Mononuclear cell (primary cell): Measurements from ENCODE around the gene HOTAIR. TPM values are rescaled to one million over a fixed set of nuclear protein-coding genes. Genes with fewer than 3 reads are reported as not detected.

ENCODE experiments used
- H3K27me3 ChIP-seq: 2 replicates; pipeline ENCODE4 v1.6.0; 2011; ENCODE audit warnings: low read length, control low read depth; ENCODE audit not compliant: insufficient read depth
- H3K4me1 ChIP-seq: 2 replicates; pipeline ENCODE4 v1.5.1; 2011; ENCODE audit warnings: mild to moderate bottlenecking, low read length, control low read depth; ENCODE audit not compliant: insufficient read depth
- H3K4me3 ChIP-seq: 2 replicates; pipeline ENCODE4 v1.5.1; 2011; ENCODE audit warnings: mild to moderate bottlenecking, low read length, moderate library complexity
- H3K9me3 ChIP-seq: 2 replicates; pipeline ENCODE4 v1.5.1; 2011; ENCODE audit warnings: low read depth, mild to moderate bottlenecking, control low read depth, low read length
- total RNA-seq: library from RNA; depleted of rRNA; stranded (reverse); fragments of >200 nt; gene quantifications from one replicate; pipeline ENCODE4 v1.2.3, GENCODE V29; 2012

Gene HOTAIR
- total RNA-seq, 1 donor, result not detected

DNA sequence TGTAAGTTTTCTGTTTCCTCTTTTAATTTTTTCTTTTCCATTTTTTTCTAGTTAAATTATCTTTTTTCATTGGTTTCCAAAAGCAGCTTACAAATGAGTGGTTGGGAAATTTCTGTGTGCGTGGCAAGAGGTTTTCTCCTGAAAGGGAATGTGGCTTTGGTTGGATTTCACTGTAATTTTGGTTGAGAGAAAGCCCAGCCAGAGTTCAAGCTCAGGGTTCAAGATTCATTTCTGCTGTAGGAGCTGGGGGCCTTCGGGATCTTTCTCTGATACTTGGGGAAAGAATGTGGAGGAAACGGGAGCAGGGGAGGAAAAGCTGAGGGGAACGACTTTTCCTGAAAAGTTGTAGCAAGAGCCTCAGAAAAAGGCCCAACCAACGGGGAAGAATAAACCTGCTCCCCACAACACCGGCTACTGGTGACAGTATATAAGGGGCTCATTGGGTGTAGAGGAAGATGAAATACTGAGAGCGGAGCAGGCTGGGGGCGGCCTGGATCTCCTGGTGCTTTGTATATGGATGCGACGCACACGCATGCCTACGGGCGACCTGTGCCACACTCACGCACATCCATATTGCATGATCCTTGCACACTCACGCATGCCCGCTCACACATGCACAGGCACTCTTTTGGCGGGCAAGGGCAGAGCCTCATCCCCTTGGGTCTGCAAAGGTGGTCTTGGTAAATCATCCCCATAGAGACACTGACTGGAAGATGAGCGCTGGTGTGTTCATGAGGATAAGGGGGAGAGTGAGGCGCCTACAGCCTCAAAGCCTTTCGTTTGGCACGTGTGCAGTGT is 12.1 kb upstream of the HOTAIR start:
- Histone ChIP-seq H3K27me3 (peaks cover 96% of the 10 kb centered on the region), H3K9me3 (no peaks in the 10 kb centered on the region), H3K4me1 (peaks cover 34% of the 10 kb centered on the region), H3K4me3 (no peak overlapping the region)

DNA sequence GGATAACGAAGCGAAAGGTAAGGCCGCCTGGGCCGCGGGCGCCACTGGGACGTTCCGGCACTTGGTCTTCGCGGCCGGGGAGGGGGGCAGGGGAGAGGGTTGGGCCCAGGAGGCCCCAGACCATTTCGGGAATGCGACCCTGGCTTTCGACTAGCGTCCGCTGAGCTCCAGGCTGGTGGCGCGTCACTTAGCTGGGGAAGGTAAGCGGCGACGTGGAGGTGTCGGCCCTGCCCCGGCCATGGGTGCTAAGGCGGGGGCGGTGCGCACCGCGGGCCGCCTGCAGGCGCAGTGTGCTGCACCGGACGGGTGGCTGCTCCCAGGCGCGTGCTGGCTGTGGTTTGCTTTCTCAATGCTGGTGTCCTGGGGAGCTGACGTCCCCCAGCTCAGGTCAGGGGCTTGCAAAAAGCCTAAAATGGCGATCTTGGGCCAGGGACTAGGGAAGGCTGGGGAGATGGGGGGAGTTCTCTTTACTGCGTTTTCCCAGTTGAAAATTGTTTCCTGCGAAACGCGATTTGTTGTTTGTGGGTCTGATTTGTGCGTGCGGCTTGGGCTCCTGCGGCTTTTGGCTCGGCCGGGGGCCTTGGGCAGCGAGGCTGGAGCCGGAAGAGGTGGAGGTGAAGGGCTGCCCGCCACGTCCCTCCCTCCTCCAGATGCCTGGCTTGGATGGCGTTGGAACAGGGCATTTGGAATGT is 11.4 kb upstream of the HOTAIR start:
- Histone ChIP-seq H3K4me1 (peaks cover 34% of the 10 kb centered on the region), H3K9me3 (no peaks in the 10 kb centered on the region), H3K4me3 (no peak overlapping the region), H3K27me3 (peaks cover 96% of the 10 kb centered on the region)

DNA sequence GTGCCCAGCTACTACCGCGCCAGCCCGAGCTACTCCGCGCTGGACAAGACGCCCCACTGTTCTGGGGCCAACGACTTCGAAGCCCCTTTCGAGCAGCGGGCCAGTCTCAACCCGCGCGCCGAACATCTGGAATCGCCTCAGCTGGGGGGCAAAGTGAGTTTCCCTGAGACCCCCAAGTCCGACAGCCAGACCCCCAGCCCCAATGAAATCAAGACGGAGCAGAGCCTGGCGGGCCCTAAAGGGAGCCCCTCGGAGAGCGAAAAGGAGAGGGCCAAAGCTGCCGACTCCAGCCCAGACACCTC is 10.9 kb upstream of the HOTAIR start:
- peaks cover 96% of the 10 kb centered on the region for H3K27me3 ChIP-seq
- no peak overlapping the region for H3K4me3 ChIP-seq
- no peaks in the 10 kb centered on the region for H3K9me3 ChIP-seq
- peaks cover 34% of the 10 kb centered on the region for H3K4me1 ChIP-seq

DNA sequence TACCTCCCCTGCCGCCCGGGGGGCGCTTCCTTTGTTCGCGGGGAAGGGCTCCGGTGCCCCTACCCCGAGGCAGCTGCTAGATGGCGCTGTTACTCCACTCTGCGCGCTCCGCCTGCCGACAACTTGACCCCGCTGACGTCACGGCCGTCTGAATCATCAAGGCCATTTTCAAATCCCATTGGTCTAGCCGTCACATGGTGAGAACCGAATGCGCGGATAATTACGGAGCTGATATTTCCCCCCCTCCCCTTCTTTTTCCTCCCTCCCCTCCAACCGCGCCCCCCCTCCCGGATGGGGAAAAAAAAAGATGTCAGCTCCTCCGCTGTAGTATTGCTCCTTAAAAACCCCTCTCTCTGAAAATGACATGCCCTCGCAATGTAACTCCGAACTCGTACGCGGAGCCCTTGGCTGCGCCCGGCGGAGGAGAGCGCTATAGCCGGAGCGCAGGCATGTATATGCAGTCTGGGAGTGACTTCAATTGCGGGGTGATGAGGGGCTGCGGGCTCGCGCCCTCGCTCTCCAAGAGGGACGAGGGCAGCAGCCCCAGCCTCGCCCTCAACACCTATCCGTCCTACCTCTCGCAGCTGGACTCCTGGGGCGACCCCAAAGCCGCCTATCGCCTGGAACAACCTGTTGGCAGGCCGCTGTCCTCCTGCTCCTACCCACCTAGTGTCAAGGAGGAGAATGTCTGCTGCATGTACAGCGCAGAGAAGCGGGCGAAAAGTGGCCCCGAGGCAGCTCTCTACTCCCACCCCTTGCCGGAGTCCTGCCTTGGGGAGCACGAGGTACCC is 10.3 kb upstream of the HOTAIR start, which contains the start of gene HOXC10:
Gene HOXC10, plus strand, starts transcription at position 246 of the 791 bp plus-strand sequence. Its CDS starts 114 bp downstream, at position 360.
- H3K9me3 ChIP-seq, result no peaks in the 10 kb centered on the region
- H3K4me1 ChIP-seq, result peaks cover 34% of the 10 kb centered on the region
- peaks cover 96% of the 10 kb centered on the region for H3K27me3 ChIP-seq
- H3K4me3 ChIP-seq, result no peak within 1 kb of the TSS

DNA sequence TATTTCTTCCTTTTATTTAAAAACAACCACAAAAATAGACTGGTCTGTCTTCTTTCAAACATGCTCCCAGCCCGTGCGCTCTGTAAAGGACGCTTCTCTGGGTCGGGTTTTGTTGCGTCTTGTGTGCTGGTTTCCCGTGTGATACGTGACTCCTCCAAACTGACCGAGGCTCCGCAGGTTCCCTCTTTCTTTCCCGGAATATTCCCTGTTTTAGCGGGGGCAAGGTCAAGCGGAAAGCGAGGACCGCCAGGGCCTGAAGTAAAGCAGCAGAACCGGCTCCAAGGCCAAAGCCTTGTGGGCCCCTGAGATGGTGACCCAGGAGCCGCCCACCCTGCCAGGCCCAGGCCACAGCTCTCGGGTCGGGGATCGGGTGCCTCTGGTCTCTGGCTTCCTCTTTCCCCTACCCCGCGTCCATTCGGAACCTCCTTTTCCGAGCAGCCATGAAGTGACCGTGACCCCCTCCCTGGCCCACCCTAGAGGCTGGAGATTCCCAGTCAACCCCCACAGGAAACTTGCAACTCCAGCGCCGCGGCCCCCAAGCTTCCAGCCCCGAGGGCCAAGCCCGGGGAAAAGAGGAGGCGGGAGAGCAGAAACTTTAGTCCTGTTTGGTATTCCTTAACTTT is 9.3 kb upstream of the HOTAIR start:
- H3K27me3 ChIP-seq, result peaks cover 96% of the 10 kb centered on the region
- no peaks in the 10 kb centered on the region for H3K9me3 ChIP-seq

DNA sequence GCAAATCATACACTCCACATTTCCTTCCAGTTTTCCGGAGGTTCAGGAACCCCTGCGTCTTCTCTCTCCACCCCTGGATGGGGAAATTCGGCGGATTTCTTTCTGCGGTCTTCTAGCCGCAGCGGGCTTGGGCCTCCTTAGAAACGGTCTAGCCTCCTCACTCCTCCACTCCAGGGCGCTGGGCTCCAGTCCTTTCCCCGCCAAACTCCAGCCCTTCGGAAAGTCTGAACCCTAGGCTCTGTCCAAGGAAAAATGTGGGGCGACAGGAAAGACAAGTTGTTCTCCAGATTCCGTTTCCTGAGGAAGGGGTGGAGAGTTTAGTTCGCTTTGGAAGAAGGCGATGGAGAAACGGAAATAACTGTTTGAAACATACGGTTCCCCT is 8.8 kb upstream of the HOTAIR start:
- Histone ChIP-seq H3K27me3 (peaks cover 96% of the 10 kb centered on the region), H3K9me3 (no peaks in the 10 kb centered on the region), H3K4me1 (peaks cover 23% of the 10 kb centered on the region), H3K4me3 (no peak overlapping the region)

More for the DNA sequence above, 9.3 kb upstream of the HOTAIR start:
- Histone ChIP-seq H3K4me1 (peaks cover 27% of the 10 kb centered on the region), H3K4me3 (no peak overlapping the region)

DNA sequence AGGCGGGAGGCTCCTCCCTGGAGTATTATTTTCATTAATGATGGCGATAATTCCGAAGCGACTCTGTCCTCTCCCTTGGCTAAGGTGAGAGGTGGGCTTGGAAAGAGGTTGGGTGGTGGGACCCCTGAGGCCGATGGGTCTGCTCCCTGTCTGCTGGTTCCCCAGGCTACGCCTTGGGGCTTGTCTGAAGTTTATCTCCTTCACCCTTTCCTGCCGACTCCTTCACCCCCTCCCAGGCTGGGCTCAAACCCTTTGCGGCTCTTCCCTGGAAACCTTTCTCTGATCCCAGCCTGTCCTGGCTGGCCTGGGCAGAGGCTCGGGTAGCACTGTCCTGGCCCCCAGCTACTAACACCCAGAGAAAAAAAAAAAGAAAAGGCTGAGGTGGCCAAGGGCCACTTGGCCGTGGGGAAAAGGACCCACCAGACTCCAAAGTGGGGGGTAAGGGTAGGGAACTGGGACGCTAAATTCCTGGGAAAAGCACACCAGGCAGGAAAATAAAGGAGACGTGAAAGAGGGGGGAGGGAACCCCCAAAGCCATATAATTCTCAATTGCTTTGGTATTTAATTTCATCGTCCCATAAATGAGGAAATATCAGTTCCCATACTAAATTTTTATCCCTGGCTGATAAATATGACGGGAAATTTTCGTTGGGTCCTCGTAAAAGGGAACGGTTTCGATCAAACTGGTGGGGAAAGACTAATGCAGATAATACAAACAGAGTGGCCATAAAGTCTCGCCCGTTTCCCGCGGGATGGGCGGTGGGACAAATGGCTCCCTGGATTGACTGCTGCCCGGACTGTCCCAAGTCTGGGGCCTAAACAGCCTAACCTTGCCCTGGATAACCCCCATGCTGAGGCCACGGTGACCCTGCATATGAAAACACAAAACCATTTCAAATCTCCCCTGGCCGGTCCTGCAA is 8.2 kb upstream of the HOTAIR start:
- Histone ChIP-seq H3K27me3 (peaks cover 94% of the 10 kb centered on the region), H3K4me1 (peaks cover 23% of the 10 kb centered on the region), H3K4me3 (no peak overlapping the region), H3K9me3 (no peaks in the 10 kb centered on the region)

DNA sequence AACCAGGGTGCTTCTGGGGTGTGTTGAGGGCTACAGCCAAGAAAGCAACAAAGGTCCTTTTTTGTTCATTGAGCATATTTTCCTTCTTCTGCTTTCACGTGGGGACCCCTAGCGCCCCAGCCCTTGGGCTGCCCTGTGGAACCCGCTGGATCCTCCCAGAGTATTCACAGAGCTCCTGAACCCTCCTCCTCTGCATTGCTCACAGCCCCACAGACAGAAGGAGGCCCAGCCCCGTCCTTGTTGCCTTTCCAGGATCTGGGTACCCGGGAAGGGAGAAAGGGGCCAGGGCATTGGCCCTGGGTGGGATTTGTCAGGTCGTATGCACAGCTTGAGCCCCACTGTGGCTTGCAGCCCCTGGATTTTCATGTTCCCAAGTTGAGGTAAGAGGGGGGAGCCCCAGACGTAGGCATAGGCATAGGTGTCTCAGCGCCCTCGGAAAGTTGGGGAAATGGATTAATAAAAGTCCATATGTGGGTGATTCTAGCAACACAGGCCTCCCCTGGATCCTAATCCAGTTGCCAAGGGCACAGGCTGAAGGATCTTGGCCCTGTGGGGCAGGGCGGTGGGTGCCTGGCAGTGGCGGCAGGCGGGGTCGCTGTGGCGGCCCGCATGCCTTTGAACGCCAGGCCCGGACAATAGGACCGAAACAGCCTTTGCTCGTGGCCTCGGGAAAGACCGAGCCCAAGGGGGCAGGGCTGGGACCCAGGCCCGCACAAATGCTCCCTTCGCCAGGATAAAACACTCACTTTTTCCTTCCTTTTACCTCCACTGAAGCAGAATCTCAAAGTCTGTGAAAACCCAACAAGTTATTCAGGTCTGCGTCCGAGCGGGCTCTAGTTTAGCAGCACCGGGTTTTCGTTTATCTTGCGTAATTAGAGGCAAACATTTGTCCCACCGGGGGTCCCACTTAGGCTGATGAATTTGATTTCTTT is 7.1 kb upstream of the HOTAIR start:
- no peak overlapping the region for H3K4me3 ChIP-seq
- H3K4me1 ChIP-seq, result peaks cover 23% of the 10 kb centered on the region
- H3K9me3 ChIP-seq, result no peaks in the 10 kb centered on the region
- H3K27me3 ChIP-seq, result peaks cover 94% of the 10 kb centered on the region

DNA sequence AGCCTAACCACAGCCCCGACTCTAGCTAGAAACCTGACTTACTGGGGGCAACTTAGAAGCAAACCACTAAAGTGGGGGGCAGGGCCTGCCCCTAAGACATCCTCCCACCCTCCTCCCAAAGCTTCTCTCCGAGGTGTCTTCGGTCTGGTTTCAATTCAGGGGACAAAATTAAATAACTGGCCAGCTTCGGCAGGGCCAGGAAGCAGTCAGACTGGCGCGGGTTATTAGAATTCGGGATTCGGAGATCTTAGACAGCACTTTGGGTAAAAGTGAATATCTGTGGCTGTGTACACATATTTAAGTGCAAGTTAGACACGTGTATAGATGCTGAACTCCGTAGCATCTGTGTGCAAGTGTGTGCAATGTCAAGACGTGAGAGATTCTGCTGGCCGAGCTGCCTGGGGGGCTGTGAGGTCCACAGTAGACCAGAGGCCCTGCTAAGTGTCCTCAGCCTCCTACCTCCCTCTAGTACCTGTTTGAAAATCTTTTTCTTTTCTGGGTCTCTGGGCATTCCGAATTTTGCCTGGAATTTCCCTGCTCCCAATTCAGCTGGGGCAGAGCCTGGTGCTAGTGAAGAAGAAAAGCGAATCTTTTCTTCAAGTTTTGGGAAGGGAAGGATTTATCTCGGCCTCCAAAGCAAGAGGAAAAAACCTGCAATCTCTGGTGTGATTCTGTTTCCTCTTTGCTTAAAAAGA is 6.2 kb upstream of the HOTAIR start:
- H3K4me3 ChIP-seq, result no peak overlapping the region
- peaks cover 94% of the 10 kb centered on the region for H3K27me3 ChIP-seq
- H3K4me1 ChIP-seq, result peaks cover 18% of the 10 kb centered on the region
- no peaks in the 10 kb centered on the region for H3K9me3 ChIP-seq

DNA sequence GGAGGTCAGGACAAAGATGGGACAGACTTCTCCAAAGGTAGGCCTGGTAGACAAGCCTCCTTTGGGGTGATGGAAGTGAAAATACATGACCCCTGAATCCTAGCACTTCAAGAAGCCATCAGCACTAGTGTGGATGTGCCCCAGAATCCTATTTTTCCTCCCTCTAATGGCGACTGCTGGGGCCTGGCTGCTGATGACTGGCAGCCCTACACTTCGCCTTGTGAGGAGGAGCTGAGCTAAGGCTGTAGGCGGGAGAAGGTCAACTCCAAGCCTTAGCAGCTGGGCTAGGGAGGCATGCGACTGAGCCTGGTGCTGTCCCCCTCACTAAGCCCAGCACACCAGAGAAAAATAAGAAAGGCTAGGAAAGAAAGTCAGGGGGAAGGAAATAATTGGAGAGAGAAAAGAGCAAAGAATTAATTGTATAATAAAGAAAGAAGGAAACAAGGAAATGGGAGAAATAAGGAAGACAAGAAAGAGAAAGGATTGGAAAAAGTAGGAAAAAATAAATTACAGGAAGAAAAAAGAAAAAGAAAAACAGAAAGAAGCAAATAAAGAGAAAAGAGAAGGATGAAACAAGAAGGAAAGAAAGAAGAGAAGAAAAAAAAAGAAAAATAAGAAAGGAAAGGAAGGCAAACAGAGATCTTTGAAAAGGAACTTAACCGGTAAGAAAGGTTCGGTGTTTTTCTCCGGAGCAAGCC is 5.5 kb upstream of the HOTAIR start:
- Histone ChIP-seq H3K27me3 (peaks cover 94% of the 10 kb centered on the region), H3K4me1 (peaks cover 13% of the 10 kb centered on the region), H3K9me3 (no peaks in the 10 kb centered on the region), H3K4me3 (no peak overlapping the region)

DNA sequence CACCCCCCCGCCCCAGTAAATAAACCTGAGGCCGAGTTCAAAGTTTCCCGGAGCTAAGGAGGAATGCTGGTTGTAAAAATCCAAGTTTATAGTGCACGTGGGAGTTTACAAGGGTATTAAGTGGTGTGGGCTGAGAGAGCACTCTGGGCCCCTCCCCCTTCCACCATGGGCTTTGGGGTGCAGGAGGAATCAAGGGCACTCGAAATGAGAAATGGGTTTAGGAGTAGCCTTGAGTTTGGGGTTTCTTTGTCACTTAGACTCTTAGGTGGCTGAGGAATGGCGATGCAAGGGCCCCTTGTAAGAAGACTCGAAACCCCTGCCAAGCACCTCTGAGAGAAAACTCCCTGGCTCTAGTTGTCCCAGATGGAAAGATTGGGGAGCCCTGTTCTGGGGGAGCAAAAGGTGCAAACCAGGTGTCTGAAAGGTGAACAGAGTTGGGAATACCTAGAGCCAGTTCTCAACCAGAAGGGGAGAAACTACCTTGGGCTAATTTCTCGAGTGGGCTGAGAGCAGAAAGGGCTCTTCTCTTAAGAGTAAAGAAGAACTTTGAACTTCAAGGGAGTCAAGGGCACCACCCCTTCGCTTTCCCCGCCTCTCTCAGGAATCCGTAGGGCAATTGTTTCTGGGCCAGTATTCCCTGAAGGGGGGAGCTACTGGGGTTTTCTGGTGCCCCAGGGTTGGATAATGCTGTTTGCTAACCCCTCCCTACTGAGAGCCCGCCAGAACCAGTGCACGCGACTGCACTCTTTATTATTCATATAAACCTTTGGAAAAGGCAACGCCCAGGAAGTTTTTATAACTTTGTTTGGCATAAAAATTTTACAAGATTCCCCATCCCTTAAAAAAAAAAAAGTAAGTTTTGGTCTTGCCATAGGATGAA is 4.0 kb upstream of the HOTAIR start:
- peaks cover 15% of the 10 kb centered on the region for H3K4me1 ChIP-seq
- peaks cover 95% of the 10 kb centered on the region for H3K27me3 ChIP-seq
- no peak overlapping the region for H3K4me3 ChIP-seq
- no peaks in the 10 kb centered on the region for H3K9me3 ChIP-seq
